ENCODE results near the gene ISG20L2. TPM values are rescaled to one million over a fixed set of nuclear protein-coding genes. Genes with fewer than 3 reads are reported as not detected.
A peak's percentile ranks its signal among the peaks of the same experiment; 100 is the strongest.

Gene ISG20L2
- total and polyA plus RNA-seq, 2 donors (not counting 3 experiments of a cell fraction or from before 2014, with no cell fraction given), result 33.2 to 35.3 TPM

- peak overlapping the region; percentile 57 for H3K9ac ChIP-seq (replicated peaks; ENCODE audit: extremely low read depth, insufficient read depth, low read length)
- TSS peak; percentile 1 for BruUV-seq (replicated peaks)
- POLR2A ChIA-PET, result interaction anchor here (0.6 to 1.4 kb wide), 4 partner anchors 10 to 27 kb away, joined by 3 to 15 read pairs (median 10); partner anchors contain the start of genes HDGF, ISG20L2, METTL25B and PRCC
- H2AFZ ChIP-seq (ENCODE audit: low read depth, low read length), result peak overlapping the region; percentile 21
- peak overlapping the region; percentile 7 for H3K27ac ChIP-seq (ENCODE audit: insufficient read depth, low read depth, low read length)
- DNase-seq (ENCODE audit: low read depth, low spot score) (no peak), FAIRE-seq (peak; percentile 57)
- peaks cover 11 to 25% of the 10 kb centered on the region in 2 experiments for H3K36me3 ChIP-seq (ENCODE audit: control insufficient read depth in 2 of 2, extremely low read depth in 1 of 2, insufficient read depth in 2 of 2, low read length in 2 of 2)
- no peaks in the 10 kb centered on the region for H3K9me3 ChIP-seq (replicated peaks; ENCODE audit: control insufficient read depth, insufficient read depth, low read length)
- no peaks in the 10 kb centered on the region for H3K9me1 ChIP-seq (replicated peaks; ENCODE audit: control insufficient read depth, extremely low read depth, insufficient read depth, low read length)
- H3K4me3 ChIP-seq (replicated peaks in 1 of 3; ENCODE audit: insufficient read depth in 1 of 3, low read depth in 1 of 3, low read length in 3 of 3), result peak overlapping the region; percentile 59 to 67 (median 61)
- peak overlapping the region; percentile 75 for H3K4me2 ChIP-seq (ENCODE audit: insufficient read depth, low read length)
- TF ChIP-seq MAX (IDR thresholded peaks at IDR 0.05; ENCODE audit: insufficient read depth, insufficient read length) (no peak), FOS (IDR thresholded peaks at IDR 0.05; ENCODE audit: borderline replicate concordance, insufficient read depth, low read length) (no peak), JUN (IDR thresholded peaks at IDR 0.05; ENCODE audit: borderline replicate concordance, insufficient read depth, insufficient read length, low read depth) (no peak), CTCF (IDR thresholded peaks at IDR 0.05; ENCODE audit: extremely low read depth in 1 of 2, insufficient read depth in 1 of 2, low read depth in 1 of 2, low read length in 2 of 2) (no peak), POLR2AphosphoS5 (IDR thresholded peaks at IDR 0.05; ENCODE audit: insufficient read depth, low read depth, low read length) (no peak), EZH2 (IDR thresholded peaks at IDR 0.05; ENCODE audit: borderline replicate concordance, low read depth, low read length, severe bottlenecking) (no peak), POLR2A (IDR thresholded peaks at IDR 0.05; ENCODE audit: low read depth, low read length) (no peak), MYC (IDR thresholded peaks at IDR 0.05; ENCODE audit: low read depth, low read length) (no peak), GATA2 (IDR thresholded peaks at IDR 0.05; ENCODE audit: insufficient read depth, insufficient read length, low read depth, low read length) (no peak)
- dilution Hi-C loops (cut with MboI; ENCODE audit: extremely low pct_ligation_motif_present, low sequenced_read_pairs), result no loop called here
- intact Hi-C loops (cut with micrococcal nuclease), result loop anchor here (5.0 kb wide), 1 partner anchor 152 kb away; the partner anchor contains the start of gene PEAR1
- peaks cover 13% of the 10 kb centered on the region for H3K4me1 ChIP-seq (ENCODE audit: control insufficient read depth, extremely low read depth, insufficient read depth, low read length)
- H3K79me2 ChIP-seq (ENCODE audit: control insufficient read depth, insufficient read depth, low read length), result peaks cover 21% of the 10 kb centered on the region
- CTCF ChIA-PET, result interaction anchor here (0.8 to 2.6 kb wide), 9 partner anchors 12 to 188 kb away, joined by 3 to 52 read pairs (median 5); partner anchors contain the start of genes HDGF, ISG20L2, METTL25B and PRCC
- no peaks in the 10 kb centered on the region for H3K27me3 ChIP-seq (ENCODE audit: control insufficient read depth in 2 of 2, insufficient read depth in 2 of 2, low read length in 2 of 2)
- no peaks in the 10 kb centered on the region for H4K20me1 ChIP-seq (replicated peaks; ENCODE audit: control insufficient read depth, extremely low read depth, insufficient read depth, low read length)
These were observed 11.7 kb upstream of the ISG20L2 start for GRCh38 chr1:156740237-156740740.

Data from endothelial cell of umbilical vein (primary cell).